Ovary (tissue), 9 donors: ENCODE results near the gene CHST12. TPM values are rescaled to one million over a fixed set of nuclear protein-coding genes. Genes with fewer than 3 reads are reported as not detected.

Experiments
- DNase-seq, 5 donors: peaks; one replicate each; pipeline ENCODE4 v3.0.0-alpha.2; 2019 to 2020
- H3K27ac ChIP-seq, 2 donors: fragments of 200-600 bp; one replicate each; pipeline versions ENCODE4 v1.5.1 to v1.8.0; 2019 to 2022
- H3K27me3 ChIP-seq: fragments of 200-600 bp; one replicate; pipeline ENCODE4 v1.8.0; 2022
- H3K36me3 ChIP-seq: fragments of 200-600 bp; sonication (generic); one replicate; pipeline ENCODE4 v1.5.1; 2019
- H3K4me1 ChIP-seq: one replicate; pipeline ENCODE4 v1.8.1; 2013; ENCODE audit warnings: mild to moderate bottlenecking, moderate library complexity; ENCODE audit not compliant: insufficient read depth
- H3K4me3 ChIP-seq: fragments of 200-600 bp; sonication (generic); one replicate; pipeline ENCODE4 v1.5.1; 2017
- H3K9me3 ChIP-seq, 2 donors: fragments of 200-600 bp in 1 of 2; sonication (generic) in 1 of 2; one replicate each; pipeline versions ENCODE4 v1.5.1 to v1.8.1; 2013 to 2019; ENCODE audit warnings: mild to moderate bottlenecking in 1 of 2, moderate library complexity in 1 of 2
- EP300 ChIP-seq: sonication (generic); formaldehyde crosslinking; IDR thresholded peaks from one replicate; pipeline ENCODE4 v1.6.1; 2017; ENCODE audit warnings: antibody characterized with exemption
- POLR2A ChIP-seq: fragments of 450-650 bp; IDR thresholded peaks from one replicate; pipeline ENCODE4 v1.6.1; 2017; ENCODE audit warnings: antibody characterized with exemption, mild to moderate bottlenecking, moderate library complexity
- WGBS, 3 donors: extraction: QIAGEN DNeasy Blood & Tissue Kit in 1 of 3; methylation state at CpG; one replicate each; pipeline versions ENCODE4 v1.1.5 to v1.1.7; 2013 to 2017; 5-methylcytosine and 5-hydroxymethylcytosine counted together
- intact Hi-C, 4 donors: fragments of 100-400 bp; cut with DNase I; formaldehyde crosslinking; loops; one replicate each; pipeline versions ENCODE4 v1.11.0 to v1.15.1; 2022 to 2023
- polyA plus RNA-seq, 2 donors: library from polyadenylated mRNA; stranded (reverse); fragments of 200-250 nt in 1 of 2; fragments of 350-450 nt in 1 of 2; fragmentation: Illumina TruSeq in 1 of 2; extraction: RNeasy Lipid Tissue Mini Kit (QIAGEN cat#74804) in 1 of 2; gene quantifications; one replicate each; pipeline ENCODE4 v1.2.3, GENCODE V29; 2013 to 2014
- total RNA-seq, 7 donors: library from RNA; depleted of rRNA in 2 of 7; stranded (reverse); fragments of >200 nt in 2 of 7; fragmentation: NEBNext Ultra II Directional in 3 of 7; extraction: Animal tissue kit (Norgen Biotek cat#: 25700) in 3 of 7; gene quantifications; one replicate each; pipeline versions ENCODE4 v1.1.0 to v1.2.4, GENCODE V29; 2016 to 2023
- TF ChIP-seq, protein P1 (sequence below), 3 donors: fragments of 450-650 bp in 2 of 3; fragments of 200-600 bp in 1 of 3; IDR thresholded peaks; one replicate each; pipeline versions ENCODE4 v1.5.1 to v1.8.0; 2016 to 2022; ENCODE audit warnings: antibody characterized with exemption in 3 of 3, mild to moderate bottlenecking in 1 of 3
- donor health status: DM: no; HTN: no; CAD: no; lungs with moderate emphysema.
- donor health status: DM: no; HTN: no; CAD: no.
- donor health status: Bipolar disorder and iron deficiency.
- donor health status: DM: yes; HTN: yes; CAD: no.
- donor health status: DM: no; HTN: no; CAD: no.
- donor health status: DM: yes; HTN: yes; CAD: no.

The CHST12 gene
- total and polyA plus RNA-seq, 9 donors: 3.9 to 21.7 (median 12.6) TPM

DNA sequence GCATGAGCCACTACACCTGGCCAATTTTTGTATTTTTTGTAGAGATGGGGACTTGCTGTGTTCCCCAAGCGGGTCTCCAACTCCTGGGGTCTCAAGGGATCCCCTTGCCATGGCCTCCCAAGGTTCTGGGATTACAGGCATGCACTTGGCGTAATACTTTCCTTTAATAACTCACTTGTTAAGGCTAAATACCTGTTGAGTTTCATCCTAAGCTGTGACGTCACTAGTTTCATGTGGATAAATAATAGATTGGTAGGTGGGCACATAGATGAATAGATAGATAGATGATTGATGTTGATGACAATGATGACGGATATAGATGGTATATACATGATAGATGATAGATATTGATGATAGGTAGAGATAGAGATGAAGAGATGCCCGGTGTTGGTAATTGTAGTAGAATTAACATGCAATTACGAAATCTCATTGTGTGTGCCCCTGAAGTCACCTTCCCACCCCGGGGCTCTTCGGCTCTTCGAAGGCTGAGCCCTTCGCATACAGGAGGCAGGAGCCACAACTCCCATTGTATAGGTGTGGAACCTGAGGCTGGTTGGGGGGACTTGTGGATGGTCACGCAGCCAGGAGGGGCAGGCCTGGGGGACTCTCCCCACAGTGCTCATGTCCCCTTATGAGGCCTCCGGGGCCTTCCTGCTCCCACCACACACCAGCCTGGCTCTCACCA lies 70.2 kb downstream of the CHST12 start:
- H3K4me3 ChIP-seq: no peak overlapping the region
- 74 to 86% (median 80%) methylated on average over 12 of the region's 12 CpGs for WGBS, 3 donors
- H3K27ac ChIP-seq: no peak overlapping the region
- intact Hi-C loops: loop anchor here in 1 of 4 donors (10.0 kb wide), 1 partner anchor 101 kb away; no protein-coding TSS in a partner anchor
- no peak for DNase-seq
- TF ChIP-seq, protein P1, sequence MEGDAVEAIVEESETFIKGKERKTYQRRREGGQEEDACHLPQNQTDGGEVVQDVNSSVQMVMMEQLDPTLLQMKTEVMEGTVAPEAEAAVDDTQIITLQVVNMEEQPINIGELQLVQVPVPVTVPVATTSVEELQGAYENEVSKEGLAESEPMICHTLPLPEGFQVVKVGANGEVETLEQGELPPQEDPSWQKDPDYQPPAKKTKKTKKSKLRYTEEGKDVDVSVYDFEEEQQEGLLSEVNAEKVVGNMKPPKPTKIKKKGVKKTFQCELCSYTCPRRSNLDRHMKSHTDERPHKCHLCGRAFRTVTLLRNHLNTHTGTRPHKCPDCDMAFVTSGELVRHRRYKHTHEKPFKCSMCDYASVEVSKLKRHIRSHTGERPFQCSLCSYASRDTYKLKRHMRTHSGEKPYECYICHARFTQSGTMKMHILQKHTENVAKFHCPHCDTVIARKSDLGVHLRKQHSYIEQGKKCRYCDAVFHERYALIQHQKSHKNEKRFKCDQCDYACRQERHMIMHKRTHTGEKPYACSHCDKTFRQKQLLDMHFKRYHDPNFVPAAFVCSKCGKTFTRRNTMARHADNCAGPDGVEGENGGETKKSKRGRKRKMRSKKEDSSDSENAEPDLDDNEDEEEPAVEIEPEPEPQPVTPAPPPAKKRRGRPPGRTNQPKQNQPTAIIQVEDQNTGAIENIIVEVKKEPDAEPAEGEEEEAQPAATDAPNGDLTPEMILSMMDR (IDR thresholded peaks at IDR 0.05): no peak
- no peak for TF ChIP-seq POLR2A
- no peak for TF ChIP-seq EP300
- no peaks in the 10 kb centered on the region for H3K9me3 ChIP-seq
- H3K4me1 ChIP-seq: peaks cover 2% of the 10 kb centered on the region
- no peaks in the 10 kb centered on the region for H3K36me3 ChIP-seq
- no peaks in the 10 kb centered on the region for H3K27me3 ChIP-seq

DNA sequence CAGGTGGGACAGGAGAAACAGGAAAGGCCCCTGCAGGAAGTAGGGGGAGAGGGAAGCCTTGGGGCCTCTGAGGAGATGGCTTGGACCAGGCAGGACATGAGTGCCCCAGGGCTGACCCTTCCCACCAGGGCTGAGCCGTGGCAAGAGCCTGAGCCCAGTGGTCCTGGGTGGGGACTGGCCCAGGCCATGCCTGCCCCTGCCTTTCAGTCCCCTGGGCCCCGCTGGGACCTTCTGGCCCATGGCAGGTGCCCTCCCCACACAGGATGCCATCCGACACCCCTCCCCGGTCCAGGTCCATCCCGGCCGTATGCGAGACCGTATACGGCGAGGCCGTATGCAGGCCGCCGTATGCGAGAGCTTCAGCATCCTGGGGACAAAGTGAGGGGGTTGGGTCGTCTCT lies 70.8 kb downstream of the CHST12 start:
- 81 to 88% (median 86%) methylated on average over 10 to 15 of the region's 15 CpGs for WGBS, 3 donors
- H3K27ac ChIP-seq: no peak overlapping the region
- H3K27me3 ChIP-seq: no peaks in the 10 kb centered on the region
- DNase-seq: no peak
- TF ChIP-seq, protein P1 (IDR thresholded peaks at IDR 0.05): no peak
- TF ChIP-seq EP300 (no peak), POLR2A (no peak)
- no peaks in the 10 kb centered on the region for H3K4me1 ChIP-seq
- H3K4me3 ChIP-seq: no peak overlapping the region
- intact Hi-C loops: loop anchor here in 1 of 4 donors (10.0 kb wide), 1 partner anchor 101 kb away; no protein-coding TSS in a partner anchor
- no peaks in the 10 kb centered on the region for H3K9me3 ChIP-seq
- H3K36me3 ChIP-seq: no peaks in the 10 kb centered on the region

DNA sequence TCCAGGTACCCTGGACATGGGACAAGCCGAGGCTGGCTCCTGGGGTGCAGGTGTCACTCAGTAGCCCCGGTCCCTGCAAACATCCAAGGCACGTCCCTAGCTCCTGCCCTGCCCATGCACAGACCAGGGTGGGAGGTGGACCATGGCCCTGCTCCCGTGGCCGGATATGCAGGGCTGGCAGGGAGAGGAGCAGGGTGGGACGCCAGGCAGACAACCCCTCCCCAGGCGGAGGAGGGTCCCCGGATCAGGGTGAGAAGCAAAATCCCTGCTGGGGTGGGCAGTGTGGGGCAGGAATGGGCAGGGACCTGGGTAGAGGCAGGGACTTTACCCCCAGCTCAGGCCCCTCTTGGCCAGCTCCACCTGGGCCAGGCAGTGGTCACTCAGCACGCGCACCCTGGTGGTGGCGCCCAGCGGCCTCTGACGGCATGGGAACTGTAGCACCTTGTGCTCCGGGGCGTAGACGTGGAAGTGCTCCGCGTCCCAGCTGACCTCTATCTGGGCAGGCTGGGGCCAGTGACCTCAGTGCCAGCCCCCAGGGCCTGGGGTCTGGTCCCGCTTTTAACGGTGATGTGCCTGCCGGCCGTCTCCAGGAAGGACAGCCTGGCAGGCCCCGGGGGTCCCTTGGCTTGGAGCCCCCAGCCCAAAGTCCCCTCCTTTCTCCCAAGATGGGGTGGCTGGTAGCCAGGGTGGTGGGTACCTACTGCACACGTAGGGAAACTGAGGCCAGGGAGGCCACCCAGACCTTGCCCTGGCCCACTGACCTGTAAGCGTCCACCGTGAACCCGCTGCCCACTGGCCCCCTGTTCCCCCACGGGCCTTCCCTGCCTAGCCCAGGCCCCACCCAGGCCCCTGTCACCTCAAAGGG lies 71.6 kb downstream of the CHST12 start:
- no peaks in the 10 kb centered on the region for H3K4me1 ChIP-seq
- intact Hi-C loops: loop anchor here in 1 of 4 donors (10.0 kb wide), 1 partner anchor 100 kb away; no protein-coding TSS in a partner anchor
- no peak overlapping the region for H3K27ac ChIP-seq
- no peaks in the 10 kb centered on the region for H3K36me3 ChIP-seq
- no peaks in the 10 kb centered on the region for H3K9me3 ChIP-seq
- H3K27me3 ChIP-seq: no peaks in the 10 kb centered on the region
- 90 to 92% (median 91%) methylated on average over 24 to 28 of the region's 28 CpGs for WGBS, 3 donors
- no peak for DNase-seq
- H3K4me3 ChIP-seq: no peak overlapping the region
- TF ChIP-seq POLR2A (no peak), EP300 (no peak)
- TF ChIP-seq, protein P1 (IDR thresholded peaks at IDR 0.05): no peak

DNA sequence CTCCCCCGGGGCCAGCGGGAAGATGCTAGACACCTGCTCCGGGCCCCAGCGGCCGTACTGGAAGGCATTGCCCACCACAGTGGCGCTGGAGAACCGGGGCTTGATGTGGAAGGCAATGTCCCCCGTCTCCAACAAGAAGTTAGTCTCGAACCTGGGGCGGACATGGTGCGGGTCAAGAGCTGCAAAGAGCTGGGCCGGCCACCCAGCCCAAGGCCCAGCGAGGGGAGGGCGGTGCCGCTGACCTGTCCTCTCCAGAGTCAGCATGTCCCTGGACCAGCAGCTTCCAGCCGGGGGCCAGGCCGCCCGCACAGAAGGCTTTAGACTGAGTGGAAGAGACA lies 72.2 kb downstream of the CHST12 start:
- Histone ChIP-seq H3K4me3 (no peak overlapping the region), H3K27ac (no peak overlapping the region), H3K9me3 (no peaks in the 10 kb centered on the region), H3K4me1 (no peaks in the 10 kb centered on the region), H3K27me3 (no peaks in the 10 kb centered on the region), H3K36me3 (no peaks in the 10 kb centered on the region)
- 91 to 94% (median 92%) methylated on average over 18 of the region's 18 CpGs for WGBS, 3 donors
- intact Hi-C loops: loop anchor here in 1 of 4 donors (10.0 kb wide), 1 partner anchor 99 kb away; no protein-coding TSS in a partner anchor
- TF ChIP-seq EP300: no peak
- no peak for TF ChIP-seq POLR2A
- TF ChIP-seq, protein P1 (IDR thresholded peaks at IDR 0.05): no peak
- DNase-seq: no peak
